ENCODE measurements around the gene FAM20C.
"Not testable (repeated sequence)": the region's sequence is repeated elsewhere in the genome, so short reads cannot be mapped to it uniquely, and the experiment has no call there.

FAM20C gene

GRCh38 chr7:259191-259505 lies 66.8 kb downstream of the FAM20C start:
- no peak for DNase-seq (ENCODE audit: low spot score)

GRCh38 chr7:259751-260405 lies 67.5 kb downstream of the FAM20C start:
- DNase-seq (ENCODE audit: low spot score) = no peak

GRCh38 chr7:260441-261281 lies 68.3 kb downstream of the FAM20C start:
- DNase-seq (ENCODE audit: low spot score) = no peak

- no peak for DNase-seq (ENCODE audit: low spot score)
Observed at GRCh38 chr7:261341-262250, 69.2 kb downstream of the FAM20C start.

- DNase-seq (ENCODE audit: low spot score) = no peak
Observed at GRCh38 chr7:262251-262572, 69.8 kb downstream of the FAM20C start.

- not testable (repeated sequence) for DNase-seq (ENCODE audit: low spot score)
Observed at GRCh38 chr7:262631-263311, 70.4 kb downstream of the FAM20C start.

GRCh38 chr7:263483-264351 lies 71.3 kb downstream of the FAM20C start:
- DNase-seq (ENCODE audit: low spot score) = not testable (repeated sequence)

- DNase-seq (ENCODE audit: low spot score) = no peak
Observed at GRCh38 chr7:264541-265191, 72.3 kb downstream of the FAM20C start.

- DNase-seq (ENCODE audit: low spot score) = no peak
Observed at GRCh38 chr7:265192-265997, 73.0 kb downstream of the FAM20C start.

GRCh38 chr7:265998-266850 lies 73.9 kb downstream of the FAM20C start:
- no peak for DNase-seq (ENCODE audit: low spot score)

GRCh38 chr7:266851-267840 lies 74.8 kb downstream of the FAM20C start:
- DNase-seq (ENCODE audit: low spot score) = no peak

GRCh38 chr7:268991-269390 lies 76.6 kb downstream of the FAM20C start:
- no peak for DNase-seq (ENCODE audit: low spot score)

- DNase-seq (ENCODE audit: low spot score) = no peak
Observed at GRCh38 chr7:269721-270120, 77.3 kb downstream of the FAM20C start.

GRCh38 chr7:270351-270983 lies 78.1 kb downstream of the FAM20C start:
- no peak for DNase-seq (ENCODE audit: low spot score)

- peak; percentile 80 for DNase-seq (ENCODE audit: low spot score)
Observed at GRCh38 chr7:271266-272107, 79.1 kb downstream of the FAM20C start.

- DNase-seq (ENCODE audit: low spot score) = no peak
Observed at GRCh38 chr7:272108-272615, 79.8 kb downstream of the FAM20C start.
